HG03469 (cell line): Measurements from ENCODE around the gene CACNA1C.

Experiments
- ATAC-seq: cut with Tn5 transposase; IDR thresholded peaks from one replicate; pipeline ENCODE4 v1.9.1; 2021; ENCODE audit warnings: mild to moderate bottlenecking, moderate library complexity, moderate number of reproducible peaks; ENCODE audit not compliant: unreplicated experiment

CACNA1C gene

DNA sequence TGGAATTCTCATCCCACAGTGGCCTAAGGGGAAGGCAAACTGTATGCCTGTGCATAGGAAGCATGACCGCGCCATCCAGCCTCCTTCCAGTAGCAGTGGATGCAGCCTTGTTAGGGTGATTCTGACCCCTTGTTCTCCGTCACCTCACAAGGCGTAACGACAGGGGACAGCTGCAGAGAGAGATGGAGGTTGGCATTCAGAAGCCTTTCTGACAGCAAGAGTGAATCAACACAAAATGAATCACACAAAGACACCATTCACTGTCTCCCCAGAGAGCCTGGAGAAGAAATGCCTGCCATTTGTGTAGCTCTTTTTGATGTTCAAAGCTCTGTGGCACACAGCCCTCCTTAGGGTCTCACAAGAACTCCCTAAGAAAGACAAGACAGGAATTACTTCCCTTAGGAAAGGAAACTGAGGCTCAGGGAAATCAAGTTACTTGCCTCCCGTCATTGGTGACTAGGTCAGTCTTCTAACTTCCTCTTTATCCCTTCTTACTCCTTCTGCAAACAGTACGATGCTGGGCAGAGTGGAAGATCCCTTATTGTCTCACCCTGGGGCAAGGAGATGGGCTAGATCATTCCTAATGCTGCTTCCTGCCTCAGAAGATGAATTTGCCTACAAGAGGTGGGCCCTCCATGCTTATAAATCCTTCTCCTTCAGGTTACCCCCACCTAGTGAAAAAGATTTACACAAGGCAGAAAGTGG, 280.9 kb downstream of the CACNA1C start:
- no peak for ATAC-seq

DNA sequence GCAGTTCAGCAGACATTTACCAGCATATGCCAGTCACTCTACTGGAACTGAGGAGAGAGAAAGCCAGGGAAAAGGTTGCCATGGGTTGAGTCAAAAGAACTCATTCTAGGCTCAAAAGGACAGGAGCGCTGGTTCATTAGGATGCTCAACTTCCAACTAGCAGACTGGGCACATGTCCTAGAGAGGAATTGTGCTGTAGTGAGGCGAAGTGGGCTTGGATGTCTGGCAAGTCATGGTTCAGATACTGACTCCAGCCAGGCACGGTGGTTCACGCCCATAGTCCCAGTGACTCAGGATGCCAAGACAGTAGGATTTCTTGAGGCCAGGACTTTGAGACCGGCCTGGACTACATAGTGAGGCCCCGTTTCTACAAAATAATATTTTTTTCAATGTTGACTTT, 281.5 kb downstream of the CACNA1C start:
- no peak for ATAC-seq

DNA sequence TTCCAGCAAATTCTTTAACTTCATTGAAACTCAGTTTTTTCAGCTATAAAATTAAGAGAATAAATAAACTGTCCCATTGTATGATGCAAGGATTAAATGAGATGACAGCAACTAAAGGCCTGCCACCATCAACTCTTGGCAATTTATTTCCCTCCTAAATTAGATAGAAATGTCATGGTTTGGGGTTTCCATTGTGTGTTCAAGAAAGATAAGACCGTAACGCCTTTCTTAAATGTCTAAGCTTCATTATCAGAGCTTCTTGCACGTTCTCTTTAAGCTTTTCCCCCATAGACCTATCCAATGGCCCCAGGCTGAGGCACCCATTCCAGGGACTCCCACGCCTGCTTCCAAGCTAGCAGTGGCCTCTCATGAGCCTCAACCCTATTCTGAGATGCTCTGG, 281.9 kb downstream of the CACNA1C start:
- ATAC-seq, result no peak

DNA sequence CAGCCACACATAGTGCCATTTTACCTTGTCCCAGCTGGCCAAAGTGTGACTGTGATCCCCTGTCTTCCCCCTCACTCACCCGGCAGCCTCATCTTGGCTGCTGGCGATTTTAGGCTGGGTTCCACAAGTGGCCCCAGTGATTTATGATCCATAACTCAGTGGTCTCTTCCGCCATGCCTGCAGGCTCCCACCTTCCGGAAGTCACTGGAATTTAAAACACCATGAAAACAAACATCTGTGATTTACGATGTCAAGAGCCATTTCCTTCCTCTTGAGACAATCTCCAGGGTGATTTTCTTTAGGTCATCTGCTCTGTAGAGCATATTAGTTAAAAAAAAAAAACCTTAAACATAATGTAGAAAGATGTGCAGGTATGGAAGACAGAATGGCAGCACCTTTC, 282.3 kb downstream of the CACNA1C start:
- ATAC-seq, result no peak

DNA sequence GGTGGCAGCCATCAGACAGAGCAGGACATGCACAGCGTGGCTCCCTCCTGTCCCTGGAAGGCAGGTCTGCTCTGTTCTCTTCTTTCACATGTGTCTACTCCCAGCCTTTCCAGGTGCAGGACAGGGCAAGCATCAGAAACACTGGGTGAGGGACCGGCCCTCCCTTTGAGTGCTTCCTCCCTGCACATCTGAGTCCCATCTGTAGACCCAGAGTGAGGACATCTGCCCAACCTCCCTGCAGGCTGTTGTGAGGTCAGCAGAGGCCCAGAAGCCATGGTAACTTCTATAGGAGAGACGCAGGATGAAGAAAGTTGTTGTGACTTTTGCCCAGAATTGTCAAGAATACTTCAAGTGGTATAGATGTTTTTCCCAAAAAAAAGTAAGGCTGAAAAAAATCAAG, 282.7 kb downstream of the CACNA1C start:
- ATAC-seq, result no peak

GRCh38 chr12:2335916-2336315, 283.1 kb downstream of the CACNA1C start:
- no peak for ATAC-seq

DNA sequence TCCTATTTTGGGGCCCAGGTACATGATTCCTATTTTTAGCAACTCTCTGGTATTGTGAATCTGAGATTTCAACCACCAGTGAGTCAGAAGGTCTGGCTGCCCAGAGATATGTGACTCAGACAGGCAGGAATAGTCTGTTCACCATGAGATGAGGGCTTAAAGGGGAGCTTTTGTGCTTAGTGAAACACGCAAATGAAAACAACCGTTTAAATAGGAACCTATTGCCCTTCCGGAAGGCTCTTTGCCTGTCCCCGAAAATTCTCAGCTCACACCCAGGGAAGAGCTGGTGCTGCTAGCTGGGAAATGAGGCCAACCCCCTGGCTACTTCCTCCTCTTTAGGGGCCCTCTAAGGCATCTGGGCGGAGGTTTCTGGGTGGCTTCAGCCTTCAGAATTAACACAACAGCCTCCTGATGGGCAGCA, 283.6 kb downstream of the CACNA1C start:
- ATAC-seq, result peak; percentile 86

GRCh38 chr12:2337031-2338010, 284.5 kb downstream of the CACNA1C start:
- no peak for ATAC-seq

GRCh38 chr12:2338381-2338780, 285.6 kb downstream of the CACNA1C start:
- no peak for ATAC-seq

DNA sequence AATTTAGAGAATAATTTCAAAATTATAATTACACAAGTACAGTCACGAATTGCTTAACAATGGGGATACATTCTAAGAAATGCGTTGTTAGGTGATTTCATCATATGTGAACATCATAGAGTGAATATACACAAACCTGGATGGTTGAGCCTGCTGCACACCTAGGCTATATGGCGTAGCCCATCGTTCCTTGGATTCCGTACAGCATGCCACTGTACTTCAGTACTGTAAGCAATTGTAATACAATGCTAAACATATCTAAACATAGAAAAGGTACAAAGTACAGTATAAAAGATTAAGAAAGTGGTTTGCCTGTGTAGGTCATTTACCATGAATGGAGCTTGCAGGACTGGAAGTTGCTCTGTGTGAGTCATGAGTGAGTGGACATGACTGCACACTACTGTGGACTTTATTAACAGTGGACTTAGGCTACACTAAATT, 286.2 kb downstream of the CACNA1C start:
- no peak for ATAC-seq

GRCh38 chr12:2341051-2341751, 288.4 kb downstream of the CACNA1C start:
- no peak for ATAC-seq

GRCh38 chr12:2341871-2342270, 289.1 kb downstream of the CACNA1C start:
- ATAC-seq, result no peak

- ATAC-seq, result no peak
Measured at GRCh38 chr12:2343681-2344080, 290.9 kb downstream of the CACNA1C start.

GRCh38 chr12:2344476-2344875, 291.7 kb downstream of the CACNA1C start:
- ATAC-seq, result no peak

DNA sequence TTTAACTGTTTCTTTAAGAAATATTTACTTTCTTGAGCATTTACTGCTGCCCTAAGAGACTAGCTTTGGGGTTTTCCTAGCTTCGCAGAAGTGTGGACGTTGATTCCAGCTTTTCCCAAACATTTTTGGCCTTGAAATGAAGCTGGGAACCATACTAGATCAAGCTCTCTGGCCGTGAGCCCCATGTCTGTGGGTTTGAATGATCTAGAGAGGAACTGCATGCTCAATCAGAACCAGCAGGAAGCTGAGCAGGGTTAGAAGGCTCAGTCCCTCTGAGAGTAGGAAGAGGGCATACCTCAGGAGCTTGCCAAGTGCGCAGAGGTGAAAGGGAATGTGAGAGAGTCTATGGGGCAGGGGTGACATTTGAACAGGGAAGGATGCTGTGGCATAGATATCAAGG, 292.1 kb downstream of the CACNA1C start:
- ATAC-seq, result no peak

DNA sequence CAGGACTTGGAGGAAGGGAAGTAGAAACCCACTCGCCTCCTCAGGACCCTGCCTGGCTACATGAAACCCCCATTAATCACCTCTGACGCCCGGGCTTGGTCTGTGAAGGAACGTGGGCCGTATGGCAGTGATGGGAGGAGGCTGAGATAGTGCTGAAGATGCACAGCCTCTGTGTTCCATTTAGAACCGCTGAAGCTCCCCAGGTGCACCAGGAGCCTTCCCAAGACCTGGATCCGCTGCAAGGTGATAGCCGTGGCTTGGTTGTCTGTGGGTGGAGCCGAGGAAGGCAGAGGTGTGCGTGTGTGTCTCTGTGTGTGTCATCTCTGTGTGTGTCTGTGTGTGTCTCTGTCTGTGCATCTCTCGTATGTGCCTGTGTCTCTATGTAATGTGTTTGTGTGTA, 293.1 kb downstream of the CACNA1C start:
- ATAC-seq, result no peak

DNA sequence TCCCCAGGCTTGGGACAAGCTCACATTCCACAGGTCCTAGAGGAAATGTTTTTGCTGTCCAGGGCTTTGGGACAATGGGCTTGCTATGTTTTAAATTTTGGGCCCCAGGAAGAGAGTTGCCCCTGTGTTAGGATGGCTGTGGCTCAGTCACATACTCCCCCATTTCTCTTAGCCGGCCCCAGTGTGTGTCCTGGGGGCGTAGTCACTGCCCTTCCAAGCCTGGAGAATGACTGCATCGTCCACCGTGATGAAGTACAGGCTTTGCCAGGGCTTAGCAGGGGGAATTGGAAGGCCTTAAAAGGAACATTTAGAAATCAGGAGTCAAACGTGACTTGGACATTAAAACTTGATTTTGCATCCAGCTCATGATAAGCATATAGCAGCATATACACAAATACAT, 293.6 kb downstream of the CACNA1C start:
- no peak for ATAC-seq

DNA sequence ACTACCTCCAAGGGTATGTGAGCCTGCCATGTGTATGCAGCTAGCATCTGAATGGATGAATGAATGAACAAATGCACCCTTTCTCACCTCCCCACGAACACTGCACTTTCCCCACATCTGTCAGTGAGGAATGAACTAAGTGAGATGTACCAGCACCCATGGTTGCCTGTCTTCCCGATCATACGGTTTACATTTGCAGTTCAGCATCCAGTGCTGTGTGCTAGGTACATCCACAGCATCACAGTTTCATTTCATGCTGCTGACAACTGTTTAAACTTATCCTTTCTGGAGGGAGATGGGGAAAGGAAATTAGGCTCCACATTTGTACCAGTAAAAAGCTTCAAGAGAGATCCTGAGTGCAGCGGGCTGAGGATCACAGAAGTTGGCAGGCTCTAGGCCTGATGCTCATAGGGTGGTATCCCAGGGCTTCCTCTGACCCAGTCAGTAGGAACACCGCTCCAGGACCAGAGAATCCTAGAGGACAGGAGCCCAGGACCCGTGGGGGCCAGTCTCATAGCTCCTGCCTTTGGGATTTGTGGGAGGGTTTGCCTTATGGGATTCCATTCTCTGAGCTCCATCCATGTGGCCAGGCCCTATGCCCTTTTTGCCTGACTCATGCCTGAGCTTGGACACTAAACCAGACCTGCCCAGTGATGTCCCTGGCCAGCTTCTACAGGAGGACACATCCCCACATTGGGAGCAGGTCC, 294.5 kb downstream of the CACNA1C start:
- no peak for ATAC-seq

DNA sequence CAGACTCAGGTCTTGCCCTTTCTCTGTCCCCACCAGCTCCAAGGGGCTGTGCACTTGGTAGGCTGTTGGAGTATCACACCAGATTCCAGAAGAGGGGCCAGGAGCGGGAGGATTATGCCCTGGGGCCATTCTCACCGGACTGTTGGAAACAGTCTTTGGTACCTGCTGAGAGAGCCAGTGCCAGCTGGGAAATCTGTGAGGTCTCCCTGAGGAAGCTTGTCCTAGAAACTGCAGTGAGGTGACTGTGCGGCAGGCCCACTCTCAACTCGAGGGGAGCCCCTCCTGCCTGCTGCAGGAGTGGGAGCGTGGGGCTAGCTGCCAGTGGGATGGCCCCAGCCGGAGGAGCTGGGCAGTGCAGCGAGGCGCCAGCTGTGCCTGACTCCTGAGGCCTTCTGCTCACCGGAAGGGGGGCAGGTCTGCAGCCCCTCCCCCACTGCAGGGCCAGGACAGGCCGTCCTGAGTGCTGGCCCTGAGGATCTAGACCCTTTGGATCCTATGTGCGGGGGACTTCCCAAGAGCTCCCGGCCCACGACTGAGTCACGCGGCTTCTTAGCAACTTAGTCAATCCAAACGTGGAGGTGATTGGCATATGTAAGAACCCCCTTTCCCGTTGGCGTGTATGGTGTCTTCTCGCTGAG, 295.2 kb downstream of the CACNA1C start:
- ATAC-seq, result no peak

- no peak for ATAC-seq
Measured at GRCh38 chr12:2348482-2348852, 295.7 kb downstream of the CACNA1C start.
